Tibial nerve (tissue), 4 donors: Measurements from ENCODE around the gene GSTM1. TPM values are rescaled to one million over a fixed set of nuclear protein-coding genes. Genes with fewer than 3 reads are reported as not detected.

Experiments
- DNase-seq, 2 donors: peaks; one replicate each; pipeline ENCODE4 v3.0.0-alpha.2; 2019; ENCODE audit warnings: low spot score in 2 of 2
- H3K27ac ChIP-seq, 4 donors: fragments of 200-600 bp; sonication (generic) in 3 of 4; one replicate each; pipeline ENCODE4 v1.5.1; 2017 to 2019; ENCODE audit warnings: mild to moderate bottlenecking in 1 of 4
- H3K27me3 ChIP-seq, 2 donors: fragments of 200-600 bp; sonication (generic) in 1 of 2; one replicate each; pipeline versions ENCODE4 v1.5.1 to v1.6.0; 2017 to 2019
- H3K36me3 ChIP-seq, 3 donors: fragments of 200-600 bp; sonication (generic); one replicate each; pipeline ENCODE4 v1.5.1; 2018 to 2019
- H3K4me1 ChIP-seq, 4 donors: fragments of 200-600 bp; sonication (generic) in 3 of 4; one replicate each; pipeline ENCODE4 v1.5.1; 2017 to 2019
- H3K4me3 ChIP-seq, 4 donors: fragments of 200-600 bp; sonication (generic) in 3 of 4; one replicate each; pipeline ENCODE4 v1.5.1; 2017 to 2019; ENCODE audit warnings: mild to moderate bottlenecking in 1 of 4, moderate library complexity in 1 of 4
- H3K9me3 ChIP-seq, 4 donors: fragments of 200-600 bp; sonication (generic) in 3 of 4; one replicate each; pipeline ENCODE4 v1.5.1; 2017 to 2019
- EP300 ChIP-seq, 2 donors: sonication (generic); formaldehyde crosslinking; IDR thresholded peaks; one replicate each; pipeline ENCODE4 v1.6.1; 2017; ENCODE audit warnings: antibody characterized with exemption in 2 of 2, mild to moderate bottlenecking in 1 of 2
- POLR2A ChIP-seq, 2 donors: fragments of 450-650 bp; IDR thresholded peaks; one replicate each; pipeline ENCODE4 v1.6.1; 2017; ENCODE audit warnings: antibody characterized with exemption in 2 of 2, mild to moderate bottlenecking in 2 of 2, moderate library complexity in 2 of 2
- WGBS, 2 donors: methylation state at CpG; one replicate each; pipeline ENCODE4 v1.1.5; 2018; 5-methylcytosine and 5-hydroxymethylcytosine counted together
- total RNA-seq, 4 donors: library from RNA; depleted of rRNA; stranded (reverse); fragments of >200 nt; gene quantifications; one replicate each; pipeline ENCODE4 v1.1.0, GENCODE V29; 2016
- TF ChIP-seq, protein P1 (sequence below), 5 experiments: fragments of 200-600 bp in 3 of 5; fragments of 450-650 bp in 2 of 5; sonication (generic) in 3 of 5; IDR thresholded peaks; one replicate each; pipeline ENCODE4 v1.5.1; 2016 to 2019; ENCODE audit warnings: antibody characterized with exemption in 5 of 5, mild to moderate bottlenecking in 3 of 5, moderate library complexity in 2 of 5

Gene GSTM1
- total RNA-seq, 4 donors from 2014 or later = 14.1 TPM; not detected in 3

DNA sequence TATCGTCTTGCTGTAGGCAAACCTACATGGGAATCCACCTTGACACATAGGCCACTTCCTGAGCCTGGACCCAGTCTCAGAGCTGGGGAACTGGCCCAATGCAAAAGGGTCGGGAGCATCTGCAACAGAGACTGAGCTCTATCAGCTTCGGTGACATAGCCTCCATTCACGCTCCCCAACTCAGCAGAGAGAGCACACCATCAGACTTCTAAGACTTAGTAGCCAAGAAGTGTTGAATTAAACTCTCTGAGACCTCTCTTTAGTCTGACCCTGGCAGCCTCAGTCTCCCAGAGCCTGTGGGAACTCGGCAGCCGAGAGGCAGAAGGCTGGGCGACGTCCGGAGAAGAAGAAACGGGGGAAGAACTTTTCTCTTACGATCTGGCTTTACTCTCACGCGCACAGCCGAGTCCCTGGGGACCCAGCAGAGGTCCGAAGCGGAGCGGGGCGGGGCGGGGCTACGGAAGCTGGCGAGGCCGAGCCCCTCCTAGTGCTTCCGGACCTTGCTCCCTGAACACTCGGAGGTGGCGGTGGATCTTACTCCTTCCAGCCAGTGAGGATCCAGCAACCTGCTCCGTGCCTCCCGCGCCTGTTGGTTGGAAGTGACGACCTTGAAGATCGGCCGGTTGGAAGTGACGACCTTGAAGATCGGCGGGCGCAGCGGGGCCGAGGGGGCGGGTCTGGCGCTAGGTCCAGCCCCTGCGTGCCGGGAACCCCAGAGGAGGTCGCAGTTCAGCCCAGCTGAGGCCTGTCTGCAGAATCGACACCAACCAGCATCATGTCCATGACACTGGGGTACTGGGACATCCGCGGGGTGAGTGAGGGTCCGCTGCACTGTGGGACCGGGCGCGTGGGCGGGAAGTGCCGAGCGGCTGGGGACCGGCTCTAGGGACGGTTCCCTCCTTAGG, 31.8 kb upstream of the GSTM1 start, which contains the start of gene GSTM4:
TSS of gene GSTM4 (plus strand) at position 485 of the 905 bp plus-strand sequence. CDS start at position 776, 291 bp downstream.
- H3K27me3 ChIP-seq = no peaks in the 10 kb centered on the region
- DNase-seq = peak; percentile 74 to 77
- H3K36me3 ChIP-seq = peaks cover 0 to 35% (median 0%) of the 10 kb centered on the region in 3 donors
- H3K4me3 ChIP-seq = peak within 1 kb of the TSS; percentile 74 to 79 (median 74)
- no peaks in the 10 kb centered on the region for H3K9me3 ChIP-seq
- H3K27ac ChIP-seq = peak within 1 kb of the TSS; percentile 80 to 93 (median 82)
- 0 to 3% methylated on average over 39 to 43 of the region's 54 CpGs for WGBS, 2 donors
- TF ChIP-seq, protein P1, sequence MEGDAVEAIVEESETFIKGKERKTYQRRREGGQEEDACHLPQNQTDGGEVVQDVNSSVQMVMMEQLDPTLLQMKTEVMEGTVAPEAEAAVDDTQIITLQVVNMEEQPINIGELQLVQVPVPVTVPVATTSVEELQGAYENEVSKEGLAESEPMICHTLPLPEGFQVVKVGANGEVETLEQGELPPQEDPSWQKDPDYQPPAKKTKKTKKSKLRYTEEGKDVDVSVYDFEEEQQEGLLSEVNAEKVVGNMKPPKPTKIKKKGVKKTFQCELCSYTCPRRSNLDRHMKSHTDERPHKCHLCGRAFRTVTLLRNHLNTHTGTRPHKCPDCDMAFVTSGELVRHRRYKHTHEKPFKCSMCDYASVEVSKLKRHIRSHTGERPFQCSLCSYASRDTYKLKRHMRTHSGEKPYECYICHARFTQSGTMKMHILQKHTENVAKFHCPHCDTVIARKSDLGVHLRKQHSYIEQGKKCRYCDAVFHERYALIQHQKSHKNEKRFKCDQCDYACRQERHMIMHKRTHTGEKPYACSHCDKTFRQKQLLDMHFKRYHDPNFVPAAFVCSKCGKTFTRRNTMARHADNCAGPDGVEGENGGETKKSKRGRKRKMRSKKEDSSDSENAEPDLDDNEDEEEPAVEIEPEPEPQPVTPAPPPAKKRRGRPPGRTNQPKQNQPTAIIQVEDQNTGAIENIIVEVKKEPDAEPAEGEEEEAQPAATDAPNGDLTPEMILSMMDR (IDR thresholded peaks at IDR 0.05) = peak in 2 of 5 experiments; percentile 8 to 50
- peak in 1 of 2 donors; percentile 44 for TF ChIP-seq POLR2A (IDR thresholded peaks at IDR 0.05)
- peak in 1 of 2 donors; percentile 76 for TF ChIP-seq EP300 (IDR thresholded peaks at IDR 0.05)
- H3K4me1 ChIP-seq = peaks cover 0 to 24% (median 5%) of the 10 kb centered on the region in 4 donors

GRCh38 chr1:109657395-109657794, 30.2 kb upstream of the GSTM1 start:
- H3K9me3 ChIP-seq = no peaks in the 10 kb centered on the region
- DNase-seq = no peak
- H3K36me3 ChIP-seq = peaks cover 0 to 43% (median 0%) of the 10 kb centered on the region in 3 donors
- TF ChIP-seq, protein P1 (IDR thresholded peaks at IDR 0.05) = no peak
- TF ChIP-seq EP300 (IDR thresholded peaks at IDR 0.05) (no peak), POLR2A (IDR thresholded peaks at IDR 0.05) (no peak)
- H3K27me3 ChIP-seq = no peaks in the 10 kb centered on the region
- H3K4me3 ChIP-seq = no peak overlapping the region
- WGBS, 2 donors = 87% methylated on average over 4 of the region's 4 CpGs
- H3K4me1 ChIP-seq = peaks cover 0 to 24% (median 5%) of the 10 kb centered on the region in 4 donors
- H3K27ac ChIP-seq = no peak overlapping the region

DNA sequence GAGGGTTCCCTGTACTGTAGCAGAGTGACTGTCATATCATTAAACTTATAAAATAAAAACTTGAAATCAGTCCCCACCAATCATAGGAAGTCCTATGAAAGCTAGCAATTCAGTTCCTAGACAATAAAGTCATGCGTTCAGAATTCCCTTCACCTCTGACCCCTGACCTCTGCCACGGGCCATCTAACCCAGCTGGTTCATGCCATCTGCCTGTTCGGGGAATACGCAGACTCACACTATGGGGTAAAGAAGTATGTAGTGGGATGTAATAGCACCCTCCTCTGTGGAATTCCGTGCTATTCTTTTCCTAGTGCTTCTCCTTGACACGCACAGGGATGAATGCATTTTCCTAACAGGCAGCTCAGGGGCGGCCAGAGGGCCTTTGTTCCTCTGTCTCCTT, 29.6 kb upstream of the GSTM1 start:
- Histone ChIP-seq H3K27ac (no peak overlapping the region), H3K4me3 (no peak overlapping the region), H3K36me3 (peaks cover 0 to 43% (median 0%) of the 10 kb centered on the region in 3 donors), H3K9me3 (no peaks in the 10 kb centered on the region), H3K27me3 (no peaks in the 10 kb centered on the region), H3K4me1 (peaks cover 0 to 24% (median 5%) of the 10 kb centered on the region in 4 donors)
- 47 to 57% methylated on average over 7 of the region's 7 CpGs for WGBS, 2 donors
- no peak for DNase-seq
- TF ChIP-seq EP300 (IDR thresholded peaks at IDR 0.05) = no peak
- TF ChIP-seq, protein P1 (IDR thresholded peaks at IDR 0.05) = no peak
- no peak for TF ChIP-seq POLR2A (IDR thresholded peaks at IDR 0.05)

DNA sequence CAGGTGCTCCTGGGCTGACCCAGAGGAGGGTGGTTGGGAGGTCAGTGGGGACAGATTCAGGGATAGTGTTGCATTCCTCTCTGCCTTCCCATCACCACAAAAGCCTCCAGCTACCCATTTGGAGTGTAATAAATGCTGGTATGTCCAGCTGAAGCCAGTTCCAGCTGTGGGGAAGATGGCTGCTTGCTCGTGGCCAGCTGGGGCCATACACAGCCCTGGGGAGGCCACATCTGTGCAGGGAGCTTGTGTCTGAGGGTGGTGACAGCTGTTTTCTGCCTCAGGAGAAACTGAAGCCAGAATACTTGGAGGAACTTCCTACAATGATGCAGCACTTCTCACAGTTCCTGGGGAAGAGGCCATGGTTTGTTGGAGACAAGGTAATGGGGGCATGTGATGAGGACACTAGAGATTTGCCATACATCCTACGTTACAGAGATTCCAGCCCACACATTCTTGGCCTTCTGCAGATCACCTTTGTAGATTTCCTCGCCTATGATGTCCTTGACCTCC, 29.0 kb upstream of the GSTM1 start:
- peaks cover 0 to 43% (median 0%) of the 10 kb centered on the region in 3 donors for H3K36me3 ChIP-seq
- 45 to 62% methylated on average over 3 of the region's 3 CpGs for WGBS, 2 donors
- H3K4me1 ChIP-seq = peaks cover 0 to 24% (median 5%) of the 10 kb centered on the region in 4 donors
- H3K9me3 ChIP-seq = no peaks in the 10 kb centered on the region
- no peak overlapping the region for H3K4me3 ChIP-seq
- DNase-seq = no peak
- TF ChIP-seq EP300 (IDR thresholded peaks at IDR 0.05) = no peak
- TF ChIP-seq, protein P1 (IDR thresholded peaks at IDR 0.05) = no peak
- TF ChIP-seq POLR2A (IDR thresholded peaks at IDR 0.05) = no peak
- no peak overlapping the region for H3K27ac ChIP-seq
- no peaks in the 10 kb centered on the region for H3K27me3 ChIP-seq

DNA sequence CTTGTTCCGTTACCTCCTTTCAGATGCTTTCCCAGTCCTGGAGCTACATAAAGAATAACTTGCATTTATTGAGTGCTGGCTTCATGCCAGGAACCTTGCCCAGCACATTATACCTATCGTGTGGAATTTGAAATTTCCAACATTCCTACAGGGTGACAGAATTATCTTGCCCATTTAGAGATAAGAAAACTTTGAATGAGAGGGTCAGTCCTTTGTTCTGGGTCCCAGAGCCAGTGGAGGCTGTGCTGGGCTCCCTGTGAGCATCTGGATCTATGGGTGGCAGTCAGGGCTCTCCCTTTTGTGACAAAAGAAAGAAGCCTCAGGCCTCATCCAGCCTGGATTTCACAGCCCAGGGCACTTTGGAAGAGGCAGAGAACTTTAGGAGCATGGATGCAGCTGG, 28.5 kb upstream of the GSTM1 start:
- no peak for TF ChIP-seq POLR2A (IDR thresholded peaks at IDR 0.05)
- TF ChIP-seq, protein P1 (IDR thresholded peaks at IDR 0.05) = no peak
- TF ChIP-seq EP300 (IDR thresholded peaks at IDR 0.05) = no peak
- WGBS, 2 donors = 49 to 56% methylated on average over 2 of the region's 2 CpGs

More for the DNA sequence above, 28.5 kb upstream of the GSTM1 start:
- no peak for DNase-seq
- no peak overlapping the region for H3K4me3 ChIP-seq
- peaks cover 0 to 24% (median 5%) of the 10 kb centered on the region in 4 donors for H3K4me1 ChIP-seq
- H3K36me3 ChIP-seq = peaks cover 0 to 43% (median 0%) of the 10 kb centered on the region in 3 donors
- H3K27ac ChIP-seq = no peak overlapping the region
- no peaks in the 10 kb centered on the region for H3K27me3 ChIP-seq
- H3K9me3 ChIP-seq = no peaks in the 10 kb centered on the region
